Osteocyte (in vitro differentiated cells): Measurements from ENCODE around the gene PHF3. TPM values are rescaled to one million over a fixed set of nuclear protein-coding genes. Genes with fewer than 3 reads are reported as not detected.

Experiments used
- DNase-seq: peaks from one replicate; pipeline ENCODE4 v3.0.0; 2021; ENCODE audit warnings: mixed read lengths; ENCODE audit not compliant: unreplicated experiment; ENCODE audit errors: extremely low spot score
- H3K27ac Mint-ChIP-seq: one replicate; pipeline ENCODE4 v1.8.0; 2021; ENCODE audit warnings: mild to moderate bottlenecking, mixed read lengths; ENCODE audit not compliant: unreplicated experiment
- H3K27me3 Mint-ChIP-seq: one replicate; pipeline ENCODE4 v1.8.0; 2021; ENCODE audit warnings: mixed read lengths; ENCODE audit not compliant: unreplicated experiment
- H3K36me3 Mint-ChIP-seq: one replicate; pipeline ENCODE4 v1.8.0; 2021; ENCODE audit warnings: mixed read lengths; ENCODE audit not compliant: unreplicated experiment
- H3K4me1 Mint-ChIP-seq: one replicate; pipeline ENCODE4 v1.8.0; 2021; ENCODE audit warnings: mixed read lengths; ENCODE audit not compliant: unreplicated experiment
- H3K4me3 Mint-ChIP-seq: one replicate; pipeline ENCODE4 v1.8.0; 2021; ENCODE audit warnings: mild to moderate bottlenecking, moderate library complexity, mixed read lengths; ENCODE audit not compliant: unreplicated experiment
- H3K9me3 Mint-ChIP-seq: one replicate; pipeline ENCODE4 v1.8.0; 2021; ENCODE audit warnings: mixed read lengths; ENCODE audit not compliant: unreplicated experiment
- total RNA-seq: library from RNA; stranded (reverse); gene quantifications from 2 replicates; pipeline ENCODE4 v1.2.1, GENCODE V29; 2021
- TF ChIP-seq, protein P1 (sequence below): fragments of 200-600 bp; sonication (generic); IDR thresholded peaks from 2 replicates; pipeline ENCODE4 v1.5.0; 2021; ENCODE audit warnings: antibody characterized with exemption, mild to moderate bottlenecking, moderate library complexity

PHF3 gene
- total RNA-seq, 1 donor from 2014 or later = 51.5 TPM

DNA sequence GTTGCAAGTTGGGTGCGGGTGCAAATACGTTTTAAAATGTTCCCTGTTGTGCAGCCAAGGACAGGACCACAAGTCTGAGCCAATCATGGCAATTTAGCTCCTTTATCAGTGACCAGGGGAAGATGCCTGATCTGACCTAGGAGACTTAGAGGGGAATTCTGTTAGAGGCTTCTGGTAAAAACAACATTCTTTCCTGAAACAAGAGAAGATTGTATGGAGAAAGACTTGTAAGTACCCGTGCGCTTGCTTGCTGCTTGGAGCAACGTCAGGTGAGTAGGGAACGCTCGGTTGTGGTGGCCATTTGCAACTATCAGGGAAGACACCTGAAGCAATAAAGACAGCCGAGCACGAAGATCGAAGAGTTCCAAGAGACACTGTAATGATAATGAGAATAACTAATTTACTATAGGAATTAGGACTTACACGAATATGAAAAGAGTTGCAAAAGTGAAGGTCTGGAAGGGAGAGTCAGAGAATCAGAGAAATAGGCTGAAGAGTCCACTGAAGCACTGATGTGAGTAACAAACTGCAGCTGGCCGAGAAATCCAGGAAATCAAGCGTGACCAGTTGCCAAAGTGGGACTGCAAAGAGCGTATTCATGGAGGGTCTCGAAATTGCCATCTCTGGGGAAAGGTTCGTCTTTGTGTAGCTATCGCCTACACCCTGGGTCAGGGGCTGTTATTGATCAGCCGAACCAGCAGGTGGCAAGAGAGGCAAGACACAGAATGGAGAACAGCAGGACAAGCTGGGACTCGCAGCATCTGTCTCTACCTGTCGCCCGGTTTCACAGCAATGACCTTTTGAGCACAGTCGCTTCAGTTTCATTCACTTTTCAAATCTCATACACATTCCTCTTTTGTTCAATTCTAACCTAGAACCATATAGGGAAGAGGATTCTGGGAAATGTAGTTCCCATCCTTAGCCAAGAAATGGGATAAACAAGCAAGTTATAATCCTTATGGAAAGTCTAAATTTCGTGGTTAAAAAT, 37.3 kb upstream of the PHF3 start:
- Mint-ChIP-seq H3K4me3 (peak overlapping the region; percentile 86), H3K36me3 (no peaks in the 10 kb centered on the region), H3K27me3 (peaks cover 3% of the 10 kb centered on the region), H3K4me1 (peaks cover 5% of the 10 kb centered on the region), H3K9me3 (no peaks in the 10 kb centered on the region), H3K27ac (no peak overlapping the region)
- DNase-seq = no peak
- TF ChIP-seq, protein P1, sequence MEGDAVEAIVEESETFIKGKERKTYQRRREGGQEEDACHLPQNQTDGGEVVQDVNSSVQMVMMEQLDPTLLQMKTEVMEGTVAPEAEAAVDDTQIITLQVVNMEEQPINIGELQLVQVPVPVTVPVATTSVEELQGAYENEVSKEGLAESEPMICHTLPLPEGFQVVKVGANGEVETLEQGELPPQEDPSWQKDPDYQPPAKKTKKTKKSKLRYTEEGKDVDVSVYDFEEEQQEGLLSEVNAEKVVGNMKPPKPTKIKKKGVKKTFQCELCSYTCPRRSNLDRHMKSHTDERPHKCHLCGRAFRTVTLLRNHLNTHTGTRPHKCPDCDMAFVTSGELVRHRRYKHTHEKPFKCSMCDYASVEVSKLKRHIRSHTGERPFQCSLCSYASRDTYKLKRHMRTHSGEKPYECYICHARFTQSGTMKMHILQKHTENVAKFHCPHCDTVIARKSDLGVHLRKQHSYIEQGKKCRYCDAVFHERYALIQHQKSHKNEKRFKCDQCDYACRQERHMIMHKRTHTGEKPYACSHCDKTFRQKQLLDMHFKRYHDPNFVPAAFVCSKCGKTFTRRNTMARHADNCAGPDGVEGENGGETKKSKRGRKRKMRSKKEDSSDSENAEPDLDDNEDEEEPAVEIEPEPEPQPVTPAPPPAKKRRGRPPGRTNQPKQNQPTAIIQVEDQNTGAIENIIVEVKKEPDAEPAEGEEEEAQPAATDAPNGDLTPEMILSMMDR = peak; percentile 92

DNA sequence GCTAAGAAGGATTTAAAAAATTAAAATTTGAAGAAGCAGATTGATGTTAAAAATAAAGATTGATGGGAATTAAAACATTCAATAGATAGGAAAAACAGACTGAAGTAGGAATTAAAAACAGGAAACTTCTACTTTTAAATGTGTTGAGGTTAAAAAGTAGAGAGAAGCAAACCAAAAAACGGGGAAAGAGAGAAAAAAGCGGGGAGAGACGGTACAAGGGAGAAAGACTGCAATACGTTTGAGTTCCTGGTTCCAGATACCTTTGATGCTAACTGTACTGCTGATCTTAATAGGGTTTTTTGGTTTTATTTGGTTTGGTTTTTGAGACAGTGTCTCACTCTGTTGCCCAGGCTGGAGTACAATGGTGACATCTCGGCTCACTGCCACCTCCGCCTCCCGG, 36.4 kb upstream of the PHF3 start:
- Mint-ChIP-seq H3K4me3 (no peak overlapping the region), H3K27ac (no peak overlapping the region), H3K9me3 (no peaks in the 10 kb centered on the region), H3K4me1 (peaks cover 5% of the 10 kb centered on the region), H3K36me3 (no peaks in the 10 kb centered on the region), H3K27me3 (no peaks in the 10 kb centered on the region)
- TF ChIP-seq, protein P1 = no peak
- DNase-seq = no peak

DNA sequence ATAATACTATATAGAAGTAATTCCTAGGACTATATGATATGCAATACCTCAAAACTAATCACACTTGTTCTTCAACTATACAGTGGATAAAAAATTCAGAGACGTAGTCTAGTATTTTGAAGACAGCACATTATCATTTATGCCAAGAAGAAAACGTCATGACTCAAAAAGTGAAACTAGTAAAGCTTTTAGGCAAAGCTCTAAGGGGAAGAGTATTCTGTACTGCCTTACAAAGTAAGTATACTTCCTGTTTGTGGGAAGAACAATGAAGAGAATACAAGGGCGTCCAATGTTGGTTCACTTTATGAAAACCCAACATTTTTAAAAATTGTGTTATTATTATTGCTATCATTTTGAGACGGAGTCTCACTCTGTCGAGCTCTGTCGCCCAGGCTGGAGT, 35.5 kb upstream of the PHF3 start:
- Mint-ChIP-seq H3K27me3 (peaks cover under 1% of the 10 kb centered on the region), H3K27ac (no peak overlapping the region), H3K4me3 (no peak overlapping the region), H3K4me1 (peaks cover 5% of the 10 kb centered on the region), H3K36me3 (no peaks in the 10 kb centered on the region), H3K9me3 (no peaks in the 10 kb centered on the region)
- no peak for DNase-seq
- TF ChIP-seq, protein P1 = no peak

DNA sequence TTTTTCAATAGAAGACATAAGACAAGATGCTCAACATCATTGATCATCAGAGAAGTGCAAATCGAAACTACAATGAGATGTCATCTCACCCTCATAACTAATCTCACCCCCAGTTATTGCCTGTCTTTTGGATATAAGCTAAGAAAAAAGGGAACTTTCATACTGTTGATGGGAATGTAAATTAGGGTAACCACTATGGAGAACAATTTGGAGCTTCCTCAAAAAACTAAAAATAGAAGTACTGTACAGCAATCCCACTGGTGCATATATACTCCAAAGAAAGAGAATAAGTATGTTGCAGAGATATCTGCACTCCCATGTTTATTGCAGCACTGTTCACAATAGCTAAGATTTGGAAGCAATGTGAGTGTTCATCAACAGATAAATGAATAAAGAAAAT, 26.4 kb upstream of the PHF3 start:
- peaks cover 27% of the 10 kb centered on the region for H3K27me3 Mint-ChIP-seq
- H3K4me1 Mint-ChIP-seq = no peaks in the 10 kb centered on the region
- no peaks in the 10 kb centered on the region for H3K36me3 Mint-ChIP-seq
- no peak overlapping the region for H3K27ac Mint-ChIP-seq
- TF ChIP-seq, protein P1 = no peak
- no peaks in the 10 kb centered on the region for H3K9me3 Mint-ChIP-seq
- DNase-seq = no peak
- H3K4me3 Mint-ChIP-seq = no peak overlapping the region

DNA sequence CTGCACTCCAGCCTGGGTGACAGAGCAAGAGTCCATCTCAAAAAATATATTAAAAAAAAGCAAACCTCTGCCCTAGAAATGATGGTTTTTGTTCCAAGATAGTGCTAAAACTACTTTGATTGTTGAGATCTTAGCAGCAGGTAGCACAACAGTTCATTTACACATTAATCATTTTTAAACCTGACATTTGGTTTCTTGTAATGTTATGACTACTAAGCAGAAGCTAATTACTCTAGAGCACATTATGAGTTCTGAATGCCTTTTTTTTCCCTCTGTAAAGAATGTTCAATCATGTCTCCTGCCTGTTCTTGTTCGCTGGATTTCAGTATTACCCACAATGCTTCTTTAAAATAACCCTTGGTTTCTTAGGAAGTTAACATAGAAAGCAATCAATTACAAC, 24.7 kb upstream of the PHF3 start:
- H3K27ac Mint-ChIP-seq = no peak overlapping the region
- H3K27me3 Mint-ChIP-seq = peaks cover 26% of the 10 kb centered on the region
- no peak overlapping the region for H3K4me3 Mint-ChIP-seq

More for the DNA sequence above, 24.7 kb upstream of the PHF3 start:
- H3K36me3 Mint-ChIP-seq = no peaks in the 10 kb centered on the region
- DNase-seq = no peak
- no peaks in the 10 kb centered on the region for H3K9me3 Mint-ChIP-seq
- TF ChIP-seq, protein P1 = no peak
- H3K4me1 Mint-ChIP-seq = no peaks in the 10 kb centered on the region
